B cell (primary cell): ENCODE results near the gene CIC.

Experiments
- EZH2 ChIP-seq: IDR thresholded peaks from 2 replicates; pipeline ENCODE4 v1.6.1; 2012; ENCODE audit warnings: borderline replicate concordance, low read depth, mild to moderate bottlenecking, moderate library complexity, low read length; ENCODE audit not compliant: insufficient read depth, poor library complexity, severe bottlenecking
- TF ChIP-seq, protein P1 (sequence below): fragments of 200-600 bp; IDR thresholded peaks from one replicate; pipeline ENCODE4 v1.8.0; 2022; ENCODE audit warnings: antibody characterized with exemption, mild to moderate bottlenecking

DNA sequence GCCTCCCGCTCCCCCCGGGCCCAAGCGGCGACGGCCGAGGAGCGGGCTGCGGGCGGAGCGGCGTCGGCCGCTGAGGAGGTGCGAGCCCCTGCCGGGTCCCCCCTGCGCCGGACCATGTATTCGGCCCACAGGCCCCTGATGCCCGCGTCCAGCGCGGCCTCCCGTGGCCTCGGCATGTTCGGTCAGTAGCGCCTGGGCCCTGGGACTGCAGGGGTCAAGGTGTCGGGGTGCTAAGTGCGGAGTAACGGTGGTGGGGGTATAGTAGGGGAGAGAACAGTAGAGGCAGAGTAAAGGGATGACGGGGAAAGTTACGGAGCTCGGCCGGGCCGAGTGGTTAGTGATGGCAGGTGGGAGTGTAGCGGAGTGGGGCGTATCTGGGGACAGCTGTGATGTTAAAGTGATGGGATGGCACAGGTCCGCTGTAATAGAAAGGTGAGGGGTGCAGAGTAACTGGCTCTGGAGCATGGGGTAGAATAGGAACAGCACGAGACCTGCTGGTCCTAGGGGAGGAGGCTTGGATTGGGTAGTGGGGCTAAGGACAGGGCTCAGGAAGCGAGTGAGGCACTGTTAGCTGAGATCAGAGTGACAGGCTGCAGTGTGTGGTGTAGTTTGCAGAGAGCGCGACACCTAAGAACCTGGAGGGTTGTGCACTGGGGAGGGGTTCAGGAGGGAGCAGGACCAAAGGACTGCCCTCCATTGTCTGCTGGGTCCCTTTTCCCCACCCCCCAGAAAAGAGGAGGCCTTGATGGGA lies 15.7 kb downstream of the CIC start:
- TF ChIP-seq, protein P1, sequence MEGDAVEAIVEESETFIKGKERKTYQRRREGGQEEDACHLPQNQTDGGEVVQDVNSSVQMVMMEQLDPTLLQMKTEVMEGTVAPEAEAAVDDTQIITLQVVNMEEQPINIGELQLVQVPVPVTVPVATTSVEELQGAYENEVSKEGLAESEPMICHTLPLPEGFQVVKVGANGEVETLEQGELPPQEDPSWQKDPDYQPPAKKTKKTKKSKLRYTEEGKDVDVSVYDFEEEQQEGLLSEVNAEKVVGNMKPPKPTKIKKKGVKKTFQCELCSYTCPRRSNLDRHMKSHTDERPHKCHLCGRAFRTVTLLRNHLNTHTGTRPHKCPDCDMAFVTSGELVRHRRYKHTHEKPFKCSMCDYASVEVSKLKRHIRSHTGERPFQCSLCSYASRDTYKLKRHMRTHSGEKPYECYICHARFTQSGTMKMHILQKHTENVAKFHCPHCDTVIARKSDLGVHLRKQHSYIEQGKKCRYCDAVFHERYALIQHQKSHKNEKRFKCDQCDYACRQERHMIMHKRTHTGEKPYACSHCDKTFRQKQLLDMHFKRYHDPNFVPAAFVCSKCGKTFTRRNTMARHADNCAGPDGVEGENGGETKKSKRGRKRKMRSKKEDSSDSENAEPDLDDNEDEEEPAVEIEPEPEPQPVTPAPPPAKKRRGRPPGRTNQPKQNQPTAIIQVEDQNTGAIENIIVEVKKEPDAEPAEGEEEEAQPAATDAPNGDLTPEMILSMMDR: no peak
- TF ChIP-seq EZH2: no peak
